ENCODE data around the gene MAFG. TPM values are rescaled to one million over a fixed set of nuclear protein-coding genes. Genes with fewer than 3 reads are reported as not detected.
A peak's percentile ranks its signal among the peaks of the same experiment; 100 is the strongest.

MAFG gene
- total and polyA plus RNA-seq, 2 of the 13 experiments (the other 11 are each of a cell fraction or from before 2014, with no cell fraction given), result 14.5 to 20.0 TPM

- TF ChIP-seq ZNF264 (CRISPR knock-in tag; IDR thresholded peaks at IDR 0.05) (no peak), KLF15 (CRISPR knock-in tag; IDR thresholded peaks at IDR 0.05; ENCODE audit: borderline replicate concordance) (peak; percentile 49; the same call in 1 of the 2 replicates), TOE1 (CRISPR knock-in tag; IDR thresholded peaks at IDR 0.05) (no peak), SNAPC5 (CRISPR knock-in tag; IDR thresholded peaks at IDR 0.05; ENCODE audit: borderline replicate concordance) (no peak), MAF1 (CRISPR knock-in tag; IDR thresholded peaks at IDR 0.05; ENCODE audit: borderline replicate concordance) (peak; percentile 67; the same call in 1 of the 2 replicates), AFF4 (CRISPR knock-in tag; IDR thresholded peaks at IDR 0.05) (no peak), CREB3 (CRISPR knock-in tag; IDR thresholded peaks at IDR 0.05) (no peak), ZNF296 (CRISPR knock-in tag; conservative IDR thresholded peaks at IDR 0.05) (no peak), SNAI1 (CRISPR knock-in tag; IDR thresholded peaks at IDR 0.05; ENCODE audit: borderline replicate concordance) (peak; percentile 98), ZSCAN31 (CRISPR knock-in tag; IDR thresholded peaks at IDR 0.05; ENCODE audit: low read depth) (peak; percentile 55; the same call in 1 of the 2 replicates), PRPF4 (IDR thresholded peaks at IDR 0.05; ENCODE audit: low read depth, low read length, poor library complexity, severe bottlenecking) (no peak), ZNF749 (CRISPR knock-in tag; IDR thresholded peaks at IDR 0.05; ENCODE audit: borderline replicate concordance) (no peak), MXD1 (CRISPR knock-in tag; IDR thresholded peaks at IDR 0.05) (peak; percentile 83), RXRB (CRISPR knock-in tag; IDR thresholded peaks at IDR 0.05; ENCODE audit: borderline replicate concordance) (peak; percentile 75), ZNF639 (CRISPR knock-in tag; conservative IDR thresholded peaks at IDR 0.05) (peak; percentile 19; the same call in 1 of the 2 replicates), PTBP1 (IDR thresholded peaks at IDR 0.05; ENCODE audit: low read depth, low read length, poor library complexity, severe bottlenecking) (peak; percentile 37), ZNF276 (CRISPR knock-in tag; IDR thresholded peaks at IDR 0.05; ENCODE audit: low read depth) (no peak), MIER2 (CRISPR knock-in tag; IDR thresholded peaks at IDR 0.05) (no peak)
These were observed 934 bp downstream of the MAFG start (continued) for GRCh38 chr17:81926451-81927151.

Data from HepG2 (cell line).